Endodermal cell (in vitro differentiated cells): ENCODE data around the gene FCER2. TPM values are rescaled to one million over a fixed set of nuclear protein-coding genes. Genes with fewer than 3 reads are reported as not detected.
"Not testable (repeated sequence)": the region's sequence is repeated elsewhere in the genome, so short reads cannot be mapped to it uniquely, and the experiment has no call there.

Experiments
- DNase-seq: peaks from one replicate; pipeline ENCODE4 v3.0.0-alpha.2; 2017
- H3K27ac ChIP-seq: 2 replicates; pipeline ENCODE4 v1.5.1; 2013; ENCODE audit warnings: mild to moderate bottlenecking, low read depth, low read length, moderate library complexity
- H3K27me3 ChIP-seq: 2 replicates; pipeline ENCODE4 v1.6.1; 2013; ENCODE audit warnings: mild to moderate bottlenecking, low read length, moderate library complexity; ENCODE audit not compliant: insufficient read depth, control insufficient read depth, poor library complexity, severe bottlenecking
- H3K36me3 ChIP-seq: 2 replicates; pipeline ENCODE4 v1.7.0; 2013; ENCODE audit warnings: mild to moderate bottlenecking, low read length, moderate library complexity; ENCODE audit not compliant: control insufficient read depth, insufficient read depth
- H3K4me1 ChIP-seq: one replicate; pipeline ENCODE4 v1.7.0; 2013; ENCODE audit warnings: low read length; ENCODE audit not compliant: control insufficient read depth, insufficient read depth
- H3K4me3 ChIP-seq: 2 replicates; pipeline ENCODE4 v1.5.1; 2013; ENCODE audit warnings: mild to moderate bottlenecking, low read length, moderate library complexity
- H3K9ac ChIP-seq: 2 replicates; pipeline ENCODE4 v1.6.1; 2013; ENCODE audit warnings: mild to moderate bottlenecking, low read length, moderate library complexity; ENCODE audit not compliant: poor library complexity, severe bottlenecking; ENCODE audit errors: extremely low read depth
- H3K9me3 ChIP-seq: 2 replicates; pipeline ENCODE4 v1.6.1; 2013; ENCODE audit warnings: mild to moderate bottlenecking, low read length, moderate library complexity; ENCODE audit not compliant: control insufficient read depth
- H3K27ac Mint-ChIP-seq: 2 replicates; pipeline ENCODE4 v1.8.0; 2020; ENCODE audit warnings: mixed read lengths
- H3K27me3 Mint-ChIP-seq: 2 replicates; pipeline ENCODE4 v1.8.0; 2021; ENCODE audit warnings: mild to moderate bottlenecking, mixed read lengths; ENCODE audit not compliant: insufficient read depth
- H3K36me3 Mint-ChIP-seq: 2 replicates; pipeline ENCODE4 v1.8.0; 2020; ENCODE audit warnings: low read depth, mixed read lengths
- H3K4me1 Mint-ChIP-seq: 2 replicates; pipeline ENCODE4 v1.8.0; 2020; ENCODE audit warnings: mixed read lengths
- H3K4me3 Mint-ChIP-seq: 2 replicates; pipeline ENCODE4 v1.8.0; 2020; ENCODE audit warnings: mild to moderate bottlenecking, moderate library complexity, mixed read lengths
- H3K9me3 Mint-ChIP-seq: 2 replicates; pipeline ENCODE4 v1.8.0; 2020; ENCODE audit warnings: mild to moderate bottlenecking, mixed read lengths
- WGBS, 2 experiments: methylation state at CpG; one replicate each; pipeline versions ENCODE4 v1.1.5 to v1.1.7; 2013; ENCODE audit warnings: missing lambda C conversion rate in 2 of 2, mixed read lengths in 1 of 2; ENCODE audit not compliant: insufficient coverage in 1 of 2, insufficient read length in 1 of 2; 5-methylcytosine and 5-hydroxymethylcytosine counted together
- total RNA-seq, 2 donors: library from RNA; stranded (reverse); fragmentation: NEBNext Ultra II Directional in 1 of 2; extraction: Animal tissue kit (Norgen Biotek cat#: 25700) in 1 of 2; gene quantifications; 2 replicates in 1 of 2; 3 replicates in 1 of 2; pipeline ENCODE4 v1.2.1, GENCODE V29; 2021
- TF ChIP-seq, protein P1 (sequence below): fragments of 200-600 bp; sonication (generic); conservative IDR thresholded peaks from 2 replicates; pipeline ENCODE4 v1.5.0; 2021; ENCODE audit warnings: antibody characterized with exemption, mild to moderate bottlenecking

FCER2 gene
- total RNA-seq, 2 donors from 2014 or later: not detected

DNA sequence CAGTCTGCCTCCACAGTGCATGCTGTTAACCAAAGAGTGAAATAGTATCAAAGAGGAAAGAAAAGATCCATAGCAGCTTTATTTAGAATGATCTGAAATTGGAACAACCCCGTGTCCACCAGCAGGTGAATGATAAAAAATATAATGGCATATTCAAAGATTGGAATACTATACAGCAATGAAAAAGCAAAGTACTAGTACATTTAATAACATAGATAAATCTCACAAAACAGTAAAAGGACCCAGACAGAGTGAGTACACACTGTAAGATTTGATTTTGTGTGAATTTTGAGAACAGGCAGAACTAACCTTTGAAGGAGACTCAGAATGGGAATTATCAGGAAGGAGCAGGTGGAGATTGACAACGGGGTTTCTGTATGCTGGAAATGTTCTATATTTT lies 46.2 kb upstream of the FCER2 start:
- peaks cover 24% of the 10 kb centered on the region for H3K27me3 Mint-ChIP-seq
- Histone ChIP-seq H3K4me1 (no peaks in the 10 kb centered on the region), H3K9ac (no peak overlapping the region), H3K9me3 (no peaks in the 10 kb centered on the region), H3K27me3 (no peaks in the 10 kb centered on the region), H3K4me3 (no peak overlapping the region), H3K27ac (no peak overlapping the region), H3K36me3 (no peaks in the 10 kb centered on the region)
- WGBS, 2 experiments: 60 to 67% methylated on average over 2 of the region's 2 CpGs
- H3K36me3 Mint-ChIP-seq: no peaks in the 10 kb centered on the region
- H3K4me3 Mint-ChIP-seq: no peak overlapping the region
- H3K27ac Mint-ChIP-seq: no peak overlapping the region
- H3K9me3 Mint-ChIP-seq: peaks cover 15% of the 10 kb centered on the region
- no peak for DNase-seq
- no peaks in the 10 kb centered on the region for H3K4me1 Mint-ChIP-seq
- TF ChIP-seq, protein P1, sequence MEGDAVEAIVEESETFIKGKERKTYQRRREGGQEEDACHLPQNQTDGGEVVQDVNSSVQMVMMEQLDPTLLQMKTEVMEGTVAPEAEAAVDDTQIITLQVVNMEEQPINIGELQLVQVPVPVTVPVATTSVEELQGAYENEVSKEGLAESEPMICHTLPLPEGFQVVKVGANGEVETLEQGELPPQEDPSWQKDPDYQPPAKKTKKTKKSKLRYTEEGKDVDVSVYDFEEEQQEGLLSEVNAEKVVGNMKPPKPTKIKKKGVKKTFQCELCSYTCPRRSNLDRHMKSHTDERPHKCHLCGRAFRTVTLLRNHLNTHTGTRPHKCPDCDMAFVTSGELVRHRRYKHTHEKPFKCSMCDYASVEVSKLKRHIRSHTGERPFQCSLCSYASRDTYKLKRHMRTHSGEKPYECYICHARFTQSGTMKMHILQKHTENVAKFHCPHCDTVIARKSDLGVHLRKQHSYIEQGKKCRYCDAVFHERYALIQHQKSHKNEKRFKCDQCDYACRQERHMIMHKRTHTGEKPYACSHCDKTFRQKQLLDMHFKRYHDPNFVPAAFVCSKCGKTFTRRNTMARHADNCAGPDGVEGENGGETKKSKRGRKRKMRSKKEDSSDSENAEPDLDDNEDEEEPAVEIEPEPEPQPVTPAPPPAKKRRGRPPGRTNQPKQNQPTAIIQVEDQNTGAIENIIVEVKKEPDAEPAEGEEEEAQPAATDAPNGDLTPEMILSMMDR: no peak

DNA sequence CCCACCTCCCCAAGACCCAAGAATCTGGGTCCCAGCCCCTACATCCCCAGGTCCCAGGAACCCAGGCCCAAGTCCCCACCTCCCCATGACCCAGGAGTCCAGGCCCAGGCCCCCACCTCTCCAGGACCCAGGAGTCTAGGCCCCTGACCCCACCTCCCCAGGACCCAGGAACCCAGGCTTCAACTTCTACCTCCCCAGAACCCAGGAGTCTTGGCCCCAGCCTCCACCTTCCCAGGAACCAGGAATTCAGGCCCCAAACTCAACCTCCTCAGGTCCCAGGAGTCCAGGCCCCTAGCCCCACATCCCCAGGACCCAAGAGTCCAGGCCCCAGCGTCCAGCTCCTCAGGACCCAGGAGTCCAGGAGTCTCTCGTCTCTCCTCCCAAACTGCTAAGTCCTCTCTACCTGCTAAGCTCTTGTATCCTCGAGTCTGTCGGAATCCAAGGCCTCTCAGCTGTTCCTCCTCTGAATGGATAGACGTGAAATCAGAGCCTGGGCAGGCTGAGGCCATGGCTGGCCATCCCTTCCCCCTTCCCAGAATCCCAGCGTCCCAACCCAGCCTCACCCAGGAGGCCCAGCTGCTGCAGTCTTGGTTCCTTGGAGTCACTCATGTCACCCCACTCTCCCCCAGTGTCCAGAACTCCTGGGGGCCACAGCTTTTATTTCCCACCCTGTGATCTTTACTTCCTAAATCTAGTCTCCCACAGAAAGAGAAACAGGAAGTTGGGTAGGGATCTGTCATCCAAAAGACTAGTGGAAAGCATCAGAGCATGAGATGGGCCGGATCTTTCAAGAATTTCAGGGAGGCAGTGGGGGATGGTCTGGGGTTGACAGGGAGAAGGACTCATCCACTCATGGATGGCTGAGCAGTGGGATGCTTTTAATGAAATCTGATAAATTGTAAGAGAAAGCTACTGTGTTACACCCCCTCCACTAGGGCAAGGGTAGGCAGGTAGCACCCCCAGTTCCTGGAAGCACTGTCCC lies 45.3 kb upstream of the FCER2 start, which contains the start of gene CD209:
Gene CD209 (minus strand): TSS at position 632 of the 982 bp plus-strand sequence. CDS start 23 bp downstream, at position 609.
- Mint-ChIP-seq H3K27ac (no peak within 1 kb of the TSS), H3K4me3 (no peak within 1 kb of the TSS)

DNA sequence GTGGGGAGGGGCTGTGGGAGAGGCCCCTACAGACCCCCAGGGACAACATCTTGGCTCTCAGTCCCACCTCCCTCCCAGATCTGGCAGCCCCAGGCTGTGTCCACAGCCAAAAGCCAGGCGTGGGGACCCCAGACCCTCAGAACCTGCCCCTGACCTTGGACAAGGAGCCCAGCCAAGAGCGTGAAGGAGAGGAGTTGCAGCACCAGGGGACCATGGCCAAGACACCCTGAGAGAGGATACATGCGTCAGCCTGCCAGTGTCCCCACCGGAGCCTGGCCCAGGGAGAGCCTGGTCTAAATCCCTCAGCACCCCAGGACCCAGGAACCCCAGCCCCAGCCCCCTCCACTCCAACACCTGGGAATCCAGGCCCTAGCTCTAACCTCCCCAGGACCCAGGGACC lies 44.4 kb upstream of the FCER2 start:
- H3K27ac Mint-ChIP-seq, H3K9me3 ChIP-seq, H3K4me3 ChIP-seq, H3K4me1 ChIP-seq, H3K4me3 Mint-ChIP-seq, H3K36me3 ChIP-seq, H3K36me3 Mint-ChIP-seq, DNase-seq, H3K4me1 Mint-ChIP-seq, H3K27ac ChIP-seq, H3K9ac ChIP-seq, H3K27me3 ChIP-seq: not testable (repeated sequence)
- peaks cover 30% of the 10 kb centered on the region for H3K27me3 Mint-ChIP-seq
- H3K9me3 Mint-ChIP-seq: peaks cover 11% of the 10 kb centered on the region
- 82% methylated on average over 4 of the region's 4 CpGs; no CpG with 5 or more reads in 1 of the 2 experiments for WGBS, 2 experiments

More for the DNA sequence above, 45.3 kb upstream of the FCER2 start, which contains the start of gene CD209:
- H3K9me3 ChIP-seq: no peaks in the 10 kb centered on the region
- Mint-ChIP-seq H3K4me1 (no peaks in the 10 kb centered on the region), H3K27me3 (peaks cover 26% of the 10 kb centered on the region), H3K9me3 (peaks cover 13% of the 10 kb centered on the region), H3K36me3 (no peaks in the 10 kb centered on the region)
- H3K9ac ChIP-seq: no peak within 1 kb of the TSS
- H3K4me3 ChIP-seq: no peak within 1 kb of the TSS
- 60 to 73% methylated on average over 6 to 7 of the region's 7 CpGs for WGBS, 2 experiments
- TF ChIP-seq, protein P1: no peak
- H3K4me1 ChIP-seq: no peaks in the 10 kb centered on the region
- H3K27ac ChIP-seq: no peak within 1 kb of the TSS
- no peaks in the 10 kb centered on the region for H3K27me3 ChIP-seq
- DNase-seq: no peak
- no peaks in the 10 kb centered on the region for H3K36me3 ChIP-seq
